ENCODE measurements around the gene ACTR3. TPM values are rescaled to one million over a fixed set of nuclear protein-coding genes. Genes with fewer than 3 reads are reported as not detected.

ACTR3 gene
- total RNA-seq, 1 donor from 2014 or later: 173 TPM

- intact Hi-C loops (cut with DNase I): no loop called here
- ATAC-seq: no peak
- no peak for DNase-seq (ENCODE audit: low spot score)
Observed at GRCh38 chr2:113872201-113872600, 17.7 kb upstream of the ACTR3 start.

DNA sequence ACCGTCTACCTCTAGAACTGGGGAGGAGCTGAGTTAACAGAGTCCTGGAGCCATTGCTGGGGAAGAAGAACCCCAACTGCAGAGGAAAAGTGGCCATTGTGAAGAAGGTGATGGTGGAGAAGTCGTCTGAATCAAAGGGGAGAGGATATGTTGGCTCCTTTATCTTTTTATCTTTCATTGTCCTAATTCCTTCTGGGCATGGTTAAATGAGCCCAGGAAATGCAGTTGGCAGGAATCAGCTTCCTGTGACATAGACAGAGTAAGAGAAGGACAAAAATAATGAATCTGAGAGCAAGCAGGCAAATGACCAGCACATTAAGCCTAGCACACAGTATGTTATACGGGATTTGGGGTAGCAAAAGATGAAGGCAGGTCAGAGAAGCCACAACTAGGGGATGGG is 16.0 kb upstream of the ACTR3 start:
- intact Hi-C loops (cut with DNase I): no loop called here
- ATAC-seq (no peak), DNase-seq (ENCODE audit: low spot score) (no peak)

- no peak for DNase-seq (ENCODE audit: low spot score)
- intact Hi-C loops (cut with DNase I): no loop called here
- no peak for ATAC-seq
Observed at GRCh38 chr2:113875135-113875534, 14.8 kb upstream of the ACTR3 start.

DNA sequence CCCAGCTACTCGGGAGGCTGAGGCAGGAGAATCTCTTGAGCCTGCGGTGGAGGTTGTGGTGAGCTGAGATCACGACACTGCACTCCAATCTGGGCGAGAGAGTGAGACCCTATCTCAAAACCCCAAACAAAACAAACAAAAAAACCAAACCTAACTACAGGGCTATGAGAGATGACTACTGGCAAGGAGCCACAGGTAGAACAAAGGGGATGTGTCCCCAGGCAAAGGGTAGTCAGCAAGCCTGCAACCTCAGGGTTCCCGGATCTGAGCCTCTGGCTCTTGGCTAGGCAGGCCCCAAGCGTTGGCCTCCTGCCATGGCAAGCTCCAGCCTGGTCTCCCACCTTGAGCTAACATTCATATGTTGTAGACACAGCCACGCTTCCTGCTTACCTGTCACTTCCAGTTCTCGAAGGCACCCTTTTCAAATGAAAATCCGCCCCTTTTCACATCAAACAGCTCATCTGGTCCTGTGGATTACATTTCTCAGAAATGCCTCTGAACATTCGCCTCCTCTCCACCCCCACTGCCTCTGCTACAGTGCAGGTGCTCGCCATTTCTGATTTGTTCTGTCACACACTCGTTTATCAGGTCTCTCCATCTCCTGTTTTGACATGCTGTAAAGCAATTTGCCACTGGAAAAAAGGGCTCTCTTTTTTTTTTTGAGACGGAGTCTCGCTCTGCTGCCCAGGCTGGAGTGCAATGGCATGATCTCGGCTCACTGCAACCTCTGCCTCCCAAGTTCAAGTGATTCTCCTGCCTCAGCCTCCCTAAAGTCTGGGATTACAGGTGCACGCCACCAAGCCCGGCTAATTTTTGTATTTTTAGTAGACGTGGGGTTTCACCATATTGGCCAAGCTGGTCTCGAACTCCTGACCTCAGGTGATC is 13.1 kb upstream of the ACTR3 start:
- DNase-seq (ENCODE audit: low spot score): no peak
- no peak for ATAC-seq
- intact Hi-C loops (cut with DNase I): no loop called here

- DNase-seq (ENCODE audit: low spot score) (no peak), ATAC-seq (no peak)
- intact Hi-C loops (cut with DNase I): no loop called here
Observed at GRCh38 chr2:113877711-113878598, 11.9 kb upstream of the ACTR3 start.

DNA sequence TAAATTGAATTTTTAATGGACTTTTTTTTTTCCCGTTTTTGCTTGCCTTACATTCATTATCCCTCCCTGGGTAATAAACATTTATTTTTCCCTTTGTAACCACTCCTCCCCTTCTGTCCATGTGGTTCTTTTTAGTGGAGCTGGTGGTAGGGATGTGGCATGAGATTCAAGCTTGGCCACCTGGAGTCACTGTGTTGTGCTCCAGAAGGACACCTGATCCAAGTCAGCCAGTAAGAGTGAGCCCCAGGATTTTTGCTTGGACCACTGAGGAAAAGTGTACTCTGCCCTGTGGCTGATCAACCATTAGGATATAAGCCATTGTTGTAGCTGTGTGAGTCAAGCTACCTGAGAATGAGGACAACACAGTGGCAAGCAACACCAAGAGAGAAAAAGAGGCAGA is 11.1 kb upstream of the ACTR3 start:
- intact Hi-C loops (cut with DNase I): no loop called here
- DNase-seq (ENCODE audit: low spot score): no peak
- ATAC-seq: no peak

GRCh38 chr2:113879457-113879856 is 10.4 kb upstream of the ACTR3 start:
- ATAC-seq (no peak), DNase-seq (ENCODE audit: low spot score) (no peak)
- intact Hi-C loops (cut with DNase I): no loop called here

DNA sequence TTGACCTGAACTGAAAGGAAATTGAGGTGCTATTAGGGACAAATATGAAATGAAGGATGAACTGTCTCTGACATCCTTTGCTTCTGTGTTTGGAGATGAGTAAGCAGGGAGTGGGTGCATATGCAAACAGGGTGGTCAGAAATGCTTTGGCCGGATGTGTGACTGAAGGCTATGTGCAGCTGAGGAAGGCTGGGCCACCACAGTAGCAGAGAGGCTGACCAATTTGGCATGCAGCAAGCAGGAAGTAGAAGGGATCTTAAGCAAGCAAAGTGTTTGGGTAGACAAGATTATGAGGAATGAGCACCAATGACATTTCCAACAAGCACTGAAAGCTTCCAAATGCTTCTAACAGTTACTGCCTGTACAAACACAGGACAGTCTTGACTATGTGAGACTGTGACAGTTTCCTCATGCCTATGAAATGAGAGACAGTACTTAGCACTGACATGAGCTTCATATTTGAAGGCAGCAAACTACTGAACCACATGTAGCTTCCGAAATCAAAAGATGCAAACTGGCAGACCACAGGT is 3.3 kb upstream of the ACTR3 start:
- intact Hi-C loops (cut with DNase I): loop anchor here (10.0 kb wide), 1 partner anchor 122 kb away; no protein-coding TSS in a partner anchor
- DNase-seq (ENCODE audit: low spot score) (no peak), ATAC-seq (no peak)

DNA sequence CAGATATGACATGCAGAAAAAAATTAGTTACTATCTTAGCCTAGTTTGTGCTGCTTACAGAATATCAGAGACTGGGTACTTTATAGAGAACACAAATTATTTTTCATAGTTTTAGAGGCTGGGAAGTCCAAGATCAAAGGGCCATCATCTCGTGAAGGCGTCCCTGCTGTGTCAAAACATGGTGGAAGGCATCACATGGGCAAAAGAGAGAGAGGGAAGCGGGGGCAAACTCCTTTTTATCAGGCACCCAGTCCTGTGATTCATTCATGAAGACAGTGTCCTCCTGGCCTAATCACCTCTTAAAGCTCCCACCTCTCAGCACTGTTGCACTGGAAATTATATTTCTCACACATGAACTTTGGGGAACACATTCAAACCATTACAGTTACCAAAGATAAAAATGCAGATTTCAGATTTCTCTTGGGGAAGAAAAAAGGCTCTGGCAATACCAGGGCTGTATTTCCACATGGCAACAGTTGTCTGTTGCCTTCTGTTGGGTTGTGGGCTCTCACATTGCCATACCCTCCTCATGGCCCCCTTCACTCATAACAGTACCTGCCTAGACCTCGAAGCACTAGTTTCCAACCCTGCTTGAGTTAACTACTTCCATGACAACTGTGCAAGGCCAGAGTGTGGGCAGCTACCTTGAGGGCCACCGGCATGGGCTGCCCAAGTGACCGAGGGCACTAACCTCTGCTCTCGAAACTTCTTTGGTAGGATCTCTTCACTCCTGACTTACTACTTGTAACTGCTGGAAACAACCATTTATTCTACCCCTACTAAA is 2.7 kb upstream of the ACTR3 start:
- DNase-seq (ENCODE audit: low spot score): no peak
- no peak for ATAC-seq
- intact Hi-C loops (cut with DNase I): loop anchor here (10.0 kb wide), 1 partner anchor 122 kb away; no protein-coding TSS in a partner anchor

GRCh38 chr2:113888641-113889470 is 1.0 kb upstream of the ACTR3 start:
- ATAC-seq (no peak), DNase-seq (ENCODE audit: low spot score) (no peak)
- intact Hi-C loops (cut with DNase I): loop anchor here (10.0 kb wide), 1 partner anchor 124 kb away; no protein-coding TSS in a partner anchor

DNA sequence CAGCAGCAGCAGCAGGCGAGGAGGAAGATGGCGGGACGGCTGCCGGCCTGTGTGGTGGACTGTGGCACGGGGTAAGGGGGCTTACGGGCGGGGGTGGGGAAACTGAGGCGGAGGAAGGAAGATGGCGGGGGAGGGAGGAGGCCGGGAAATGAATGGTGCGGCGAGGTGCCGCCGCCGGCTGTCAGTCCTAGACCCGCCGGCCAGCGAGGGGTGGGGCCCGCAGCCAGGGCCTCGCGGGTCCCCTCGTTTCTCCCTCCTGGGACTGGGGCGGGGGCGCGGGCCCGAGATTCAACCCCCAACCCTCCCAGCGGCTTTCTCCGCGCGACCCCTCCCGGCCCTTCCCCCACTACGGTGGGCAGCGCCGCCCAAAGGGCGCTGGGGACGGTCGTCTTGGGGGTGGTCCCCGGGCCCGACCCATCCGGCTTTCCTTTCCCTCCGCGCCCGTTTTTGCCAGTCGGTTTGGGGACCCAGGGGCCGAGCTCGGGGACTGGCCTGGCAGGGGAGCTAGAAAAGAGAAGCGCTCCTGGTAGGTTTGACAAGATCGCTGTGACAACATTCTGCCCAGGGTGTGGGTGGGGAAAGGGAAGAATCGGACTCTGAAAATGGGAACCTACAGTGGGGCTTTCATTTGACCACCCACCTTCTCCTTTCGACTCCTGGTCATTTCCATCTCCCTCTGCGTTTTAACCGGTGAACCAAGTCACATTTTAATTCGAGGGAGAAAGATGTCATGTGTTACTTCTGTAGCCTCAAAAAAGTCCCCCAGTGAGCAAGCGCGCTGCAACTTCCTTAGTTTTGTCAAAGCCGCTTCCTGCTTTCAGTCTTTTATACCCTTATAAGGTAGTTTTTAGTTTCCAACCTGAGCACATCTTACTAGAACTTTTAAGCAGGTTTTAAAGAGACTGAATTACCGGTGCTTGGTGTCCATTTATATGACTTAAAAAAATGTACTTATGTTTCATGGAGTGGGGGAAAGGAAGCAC is 655 bp downstream of the ACTR3 start:
- intact Hi-C loops (cut with DNase I): no loop called here
- peak; percentile 34 for ATAC-seq
- DNase-seq (ENCODE audit: low spot score): peak; percentile 72

DNA sequence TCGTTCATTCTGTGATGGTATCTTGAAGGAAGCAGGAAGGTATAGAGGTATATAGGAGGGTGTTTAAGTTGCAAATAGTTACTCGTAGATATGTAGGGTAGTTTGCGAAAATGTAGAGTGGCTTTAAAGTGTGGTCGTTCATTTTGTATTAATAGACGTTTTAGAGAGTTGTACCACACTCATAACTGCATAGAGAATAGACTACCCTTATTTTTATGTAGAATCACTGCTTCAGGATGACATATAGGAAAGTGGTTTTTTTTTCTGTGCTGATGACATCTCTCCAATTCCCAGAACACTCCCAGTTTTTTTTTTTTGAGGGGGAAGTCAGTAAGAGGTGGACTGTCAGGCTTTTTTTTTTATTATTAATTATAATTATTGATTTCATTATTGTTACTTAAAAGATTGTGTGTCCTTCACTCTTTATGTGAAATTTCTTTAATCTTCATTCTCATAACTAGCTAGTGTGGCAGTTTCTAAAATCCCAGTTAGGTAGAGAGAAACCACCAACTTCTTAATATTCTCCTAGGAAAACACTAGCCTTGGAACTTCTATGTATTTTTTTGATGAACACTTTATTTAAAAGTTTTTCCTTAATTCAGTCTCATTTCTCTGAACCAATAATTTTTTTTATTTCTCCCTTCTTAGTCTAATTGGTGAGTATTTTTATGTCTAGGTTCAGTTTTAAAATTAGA is 1.5 kb downstream of the ACTR3 start:
- no peak for ATAC-seq
- intact Hi-C loops (cut with DNase I): no loop called here
- no peak for DNase-seq (ENCODE audit: low spot score)

GRCh38 chr2:113892004-113892710 is 2.3 kb downstream of the ACTR3 start:
- ATAC-seq (no peak), DNase-seq (ENCODE audit: low spot score) (no peak)
- intact Hi-C loops (cut with DNase I): no loop called here

- intact Hi-C loops (cut with DNase I): no loop called here
- no peak for DNase-seq (ENCODE audit: low spot score)
- ATAC-seq: peak; percentile 60
Observed at GRCh38 chr2:113894156-113894743, 4.4 kb downstream of the ACTR3 start.

DNA sequence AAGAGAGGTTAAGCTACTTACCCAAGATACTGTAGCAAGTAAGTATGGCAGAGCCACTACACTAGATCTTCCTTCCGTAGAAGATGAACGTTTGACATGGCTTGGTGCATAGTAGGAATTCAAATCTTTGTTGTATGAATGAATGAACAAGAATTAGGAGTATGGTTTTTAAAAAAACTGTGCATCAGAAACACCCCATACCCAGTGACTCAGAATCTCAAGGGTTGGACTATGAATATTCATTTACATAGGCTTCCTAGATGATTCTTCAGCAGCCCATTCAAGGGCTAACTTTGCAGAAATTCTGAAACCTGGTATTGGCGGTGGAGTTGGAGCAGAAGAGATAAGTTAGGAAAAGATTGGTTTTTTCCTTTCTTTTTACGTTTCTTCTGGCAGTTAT is 5.4 kb downstream of the ACTR3 start:
- intact Hi-C loops (cut with DNase I): no loop called here
- no peak for ATAC-seq
- DNase-seq (ENCODE audit: low spot score): no peak

Measured in sciatic nerve (tissue), 2 donors.